GM23338 (cell line): ENCODE data around the gene EDA. TPM values are rescaled to one million over a fixed set of nuclear protein-coding genes. Genes with fewer than 3 reads are reported as not detected.
A peak's percentile ranks its signal among the peaks of the same experiment; 100 is the strongest.

Experiments
- ATAC-seq: fragments of 200-7000 bp; cut with Tn5 transposase; 3 replicates; pipeline ENCODE4 v1.9.1; 2020
- DNase-seq: peaks from one replicate; pipeline ENCODE4 v3.0.0-alpha.2; 2015; ENCODE audit warnings: low spot score
- H2AFZ ChIP-seq: fragments of 200-600 bp; sonication (generic); 2 replicates; pipeline ENCODE4 v1.8.0; 2016; ENCODE audit warnings: antibody characterized with exemption, mild to moderate bottlenecking, moderate library complexity
- H3F3A ChIP-seq: fragments of 200-600 bp; sonication (generic); replicated peaks from 2 replicates; pipeline ENCODE4 v1.8.0; 2017; ENCODE audit warnings: antibody characterized with exemption, mixed run types, low read depth
- H3K27ac ChIP-seq: fragments of 200-600 bp; sonication (generic); 2 replicates; pipeline ENCODE4 v1.6.1; 2016; ENCODE audit warnings: low read depth
- H3K27me3 ChIP-seq: fragments of 200-600 bp; sonication (generic); 2 replicates; pipeline ENCODE4 v1.8.0; 2016; ENCODE audit warnings: mild to moderate bottlenecking, mixed run types, moderate library complexity; ENCODE audit not compliant: insufficient read depth
- H3K36me3 ChIP-seq: fragments of 200-600 bp; sonication (generic); 2 replicates; pipeline ENCODE4 v1.8.0; 2016; ENCODE audit warnings: mild to moderate bottlenecking; ENCODE audit not compliant: insufficient read depth
- H3K4me1 ChIP-seq: fragments of 200-600 bp; sonication (generic); 2 replicates; pipeline ENCODE4 v1.8.0; 2016; ENCODE audit warnings: mild to moderate bottlenecking, moderate library complexity; ENCODE audit not compliant: insufficient read depth
- H3K4me2 ChIP-seq: fragments of 200-600 bp; sonication (generic); 2 replicates; pipeline ENCODE4 v1.7.1; 2017; ENCODE audit warnings: mixed run types
- H3K4me3 ChIP-seq: fragments of 200-600 bp; sonication (generic); 2 replicates; pipeline ENCODE4 v1.6.1; 2016; ENCODE audit warnings: mixed run types
- H3K79me2 ChIP-seq: fragments of 200-600 bp; sonication (generic); replicated peaks from 2 replicates; pipeline ENCODE4 v1.8.0; 2017; ENCODE audit warnings: mild to moderate bottlenecking; ENCODE audit not compliant: insufficient read depth
- H3K9me2 ChIP-seq: fragments of 200-600 bp; sonication (generic); 2 replicates; pipeline ENCODE4 v1.8.0; 2017; ENCODE audit not compliant: insufficient read depth
- H4K20me1 ChIP-seq: fragments of 200-600 bp; sonication (generic); replicated peaks from 2 replicates; pipeline ENCODE4 v1.8.0; 2017; ENCODE audit warnings: mild to moderate bottlenecking; ENCODE audit not compliant: insufficient read depth
- H3K27ac Mint-ChIP-seq: 2 replicates; pipeline ENCODE4 v1.8.0; 2020; ENCODE audit warnings: inconsistent platforms, mild to moderate bottlenecking, moderate library complexity, mixed read lengths
- H3K27me3 Mint-ChIP-seq: 3 replicates; pipeline ENCODE4 v1.8.0; 2022; ENCODE audit warnings: low read depth, mild to moderate bottlenecking, moderate library complexity, mixed read lengths, inconsistent platforms; ENCODE audit not compliant: insufficient read depth, poor library complexity
- H3K36me3 Mint-ChIP-seq: 3 replicates; pipeline ENCODE4 v1.8.0; 2021; ENCODE audit warnings: low read depth, mild to moderate bottlenecking, inconsistent platforms, moderate library complexity, mixed read lengths
- H3K4me1 Mint-ChIP-seq: 3 replicates; pipeline ENCODE4 v1.8.0; 2020; ENCODE audit warnings: mild to moderate bottlenecking, inconsistent platforms, mixed read lengths
- H3K4me3 Mint-ChIP-seq: 3 replicates; pipeline ENCODE4 v1.8.0; 2021; ENCODE audit warnings: moderate library complexity, mild to moderate bottlenecking, inconsistent platforms, mixed read lengths
- H3K9me3 Mint-ChIP-seq: 3 replicates; pipeline ENCODE4 v1.8.0; 2020; ENCODE audit warnings: moderate library complexity, mild to moderate bottlenecking, inconsistent platforms, mixed read lengths
- CREB1 ChIP-seq: fragments of 250-450 bp; sonication (Bioruptor Pico); IDR thresholded peaks from 2 replicates; pipeline ENCODE4 v1.5.0; 2020; ENCODE audit warnings: low read depth, mild to moderate bottlenecking, moderate library complexity
- CTCF ChIP-seq, 2 experiments: fragments of 200-600 bp in 1 of 2; sonication (generic) in 1 of 2; conservative IDR thresholded peaks; 2 replicates each; pipeline versions ENCODE4 v1.5.1 to v1.6.1; 2016 to 2017; ENCODE audit warnings: antibody characterized with exemption in 2 of 2, low read depth in 2 of 2, mild to moderate bottlenecking in 2 of 2, moderate library complexity in 1 of 2
- EZH2 ChIP-seq: fragments of 200-600 bp; sonication (generic); IDR thresholded peaks from one replicate; pipeline ENCODE4 v1.8.0; 2017; ENCODE audit warnings: antibody characterized with exemption, mild to moderate bottlenecking, low read depth; ENCODE audit not compliant: unreplicated experiment
- JUNB ChIP-seq: IDR thresholded peaks from one replicate; pipeline ENCODE4 v1.6.1; 2016; ENCODE audit warnings: antibody characterized with exemption; ENCODE audit not compliant: unreplicated experiment
- NANOG ChIP-seq: IDR thresholded peaks from 2 replicates; pipeline ENCODE4 v1.6.1; 2016; ENCODE audit warnings: antibody characterized with exemption, borderline replicate concordance
- REST ChIP-seq: IDR thresholded peaks from one replicate; pipeline ENCODE4 v1.6.1; 2018; ENCODE audit warnings: antibody characterized with exemption; ENCODE audit not compliant: unreplicated experiment
- ZNF114 ChIP-seq: fragments of 250-450 bp; sonication (Bioruptor Pico); IDR thresholded peaks from 2 replicates; pipeline ENCODE4 v1.5.0; 2020; ENCODE audit warnings: mild to moderate bottlenecking, moderate library complexity
- ZNF331 ChIP-seq: fragments of 250-450 bp; sonication (Bioruptor Pico); IDR thresholded peaks from 2 replicates; pipeline ENCODE4 v1.5.0; 2020; ENCODE audit warnings: low read depth, mild to moderate bottlenecking, moderate library complexity
- ZNF462 ChIP-seq: fragments of 250-450 bp; sonication (Bioruptor Pico); IDR thresholded peaks from 2 replicates; pipeline ENCODE4 v1.5.0; 2020; ENCODE audit warnings: mild to moderate bottlenecking, moderate library complexity
- polyA plus RNA-seq: library from polyadenylated mRNA; unstranded; fragments of >200 nt; fragmentation: Nextera tagmentation; extraction: Ambion mirVana; gene quantifications from 2 replicates; pipeline ENCODE4 v1.2.1, GENCODE V29; 2016
- total RNA-seq: library from RNA; depleted of rRNA; stranded (reverse); fragments of >200 nt; shearing (Covaris generic); gene quantifications from 2 replicates; pipeline ENCODE4 v1.2.3, GENCODE V29; 2014

The EDA gene
- total and polyA plus RNA-seq, 2 experiments from 2014 or later: 6.6 to 19.6 TPM

GRCh38 chrX:69616457-69617203 is 717 bp downstream of the EDA start:
- ATAC-seq: peak; percentile 25
- H3K27ac ChIP-seq: no peak overlapping the region
- no peaks in the 10 kb centered on the region for H3F3A ChIP-seq
- 0 out of 2 replicates have a peak, but pooled peaks cover 4% of the 10 kb centered on the region for H3K4me1 ChIP-seq
- Mint-ChIP-seq H3K27me3 (peaks cover 9% of the 10 kb centered on the region), H3K4me3 (peak overlapping the region; percentile 84), H3K36me3 (no peaks in the 10 kb centered on the region), H3K4me1 (peaks cover 9% of the 10 kb centered on the region), H3K9me3 (no peaks in the 10 kb centered on the region), H3K27ac (no peak overlapping the region)
- H3K27me3 ChIP-seq: peaks cover 14% of the 10 kb centered on the region
- H3K4me2 ChIP-seq: peak overlapping the region; percentile 78
- DNase-seq: peak; percentile 21
- H3K79me2 ChIP-seq: peaks cover 23% of the 10 kb centered on the region
- H3K4me3 ChIP-seq: peak overlapping the region; percentile 64
- H4K20me1 ChIP-seq: no peaks in the 10 kb centered on the region
- no peak for TF ChIP-seq ZNF114 (CRISPR knock-in tag)
- TF ChIP-seq CREB1 (CRISPR knock-in tag): no peak
- no peak for TF ChIP-seq ZNF331 (CRISPR knock-in tag)
- no peak for TF ChIP-seq JUNB
- TF ChIP-seq NANOG: no peak
- no peak for TF ChIP-seq CTCF (conservative IDR thresholded peaks at IDR 0.05; ENCODE audit: low read depth in 2 of 2)
- TF ChIP-seq EZH2: no peak
- no peak for TF ChIP-seq ZNF462 (CRISPR knock-in tag)
- TF ChIP-seq REST: no peak
- H3K36me3 ChIP-seq: no peaks in the 10 kb centered on the region
- no peaks in the 10 kb centered on the region for H3K9me2 ChIP-seq
- H2AFZ ChIP-seq: peak overlapping the region; percentile 28; the same call in 1 of the 2 replicates
